ENCODE results near the gene CUEDC1. TPM values are rescaled to one million over a fixed set of nuclear protein-coding genes. Genes with fewer than 3 reads are reported as not detected.
"Not testable (repeated sequence)": the region's sequence is repeated elsewhere in the genome, so short reads cannot be mapped to it uniquely, and the experiment has no call there.

Gene CUEDC1
- polyA plus RNA-seq, 4 donors = 1.6 to 14.9 (median 6.1) TPM

DNA sequence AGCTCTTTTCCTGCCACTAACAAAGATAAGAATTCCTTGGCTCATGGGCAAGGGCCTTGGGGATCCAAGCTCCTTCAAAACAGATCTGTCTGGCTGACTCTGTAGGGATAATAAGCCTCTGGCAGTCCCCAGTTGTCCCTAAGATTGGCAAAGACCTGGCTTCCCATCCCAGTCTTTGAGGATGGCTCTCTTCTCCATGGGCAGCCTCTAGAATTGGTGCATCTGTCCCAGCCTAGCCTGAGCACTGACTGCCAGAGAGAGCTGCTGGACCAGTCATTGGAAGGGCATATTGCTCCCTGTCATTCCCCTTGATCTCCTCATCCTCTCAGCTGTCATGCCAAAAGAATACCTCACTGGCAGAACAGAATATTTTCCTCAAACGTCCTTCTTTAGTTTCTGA, 13.2 kb upstream of the CUEDC1 start:
- H3K27ac ChIP-seq (ENCODE audit: low read depth in 1 of 3, low read length in 2 of 3) = no peak overlapping the region
- H3K36me3 ChIP-seq (ENCODE audit: control insufficient read depth in 3 of 3, insufficient read depth in 2 of 3, low read depth in 1 of 3, low read length in 3 of 3) = peaks cover 0 to 9% (median 4%) of the 10 kb centered on the region in 3 donors
- H3K27me3 ChIP-seq (ENCODE audit: control insufficient read depth in 3 of 3, insufficient read depth in 3 of 3, low read length in 3 of 3) = no peaks in the 10 kb centered on the region
- H3K4me3 ChIP-seq (ENCODE audit: low read depth in 1 of 3, low read length in 3 of 3) = no peak overlapping the region
- FAIRE-seq (no peak), DNase-seq (no peak)
- no peaks in the 10 kb centered on the region for H3K4me1 ChIP-seq (ENCODE audit: control insufficient read depth in 3 of 3, insufficient read depth in 2 of 3, low read depth in 1 of 3, low read length in 2 of 3)
- WGBS, 3 donors = 38 to 55% (median 51%) methylated on average over 1 of the region's 1 CpG
- no peaks in the 10 kb centered on the region for H3K9me3 ChIP-seq (ENCODE audit: control insufficient read depth in 2 of 2, insufficient read depth in 1 of 2, low read depth in 1 of 2, low read length in 1 of 2)

GRCh38 chr17:57966875-57967274, 11.7 kb upstream of the CUEDC1 start:
- FAIRE-seq (no peak), DNase-seq (no peak)
- Histone ChIP-seq H3K36me3 (ENCODE audit: control insufficient read depth in 3 of 3, insufficient read depth in 2 of 3, low read depth in 1 of 3, low read length in 3 of 3) (peaks cover 0 to 5% (median 0%) of the 10 kb centered on the region in 3 donors), H3K9me3 (ENCODE audit: control insufficient read depth in 2 of 2, insufficient read depth in 1 of 2, low read depth in 1 of 2, low read length in 1 of 2) (no peaks in the 10 kb centered on the region), H3K4me3 (ENCODE audit: low read depth in 1 of 3, low read length in 3 of 3) (no peak overlapping the region), H3K4me1 (ENCODE audit: control insufficient read depth in 3 of 3, insufficient read depth in 2 of 3, low read depth in 1 of 3, low read length in 2 of 3) (no peaks in the 10 kb centered on the region), H3K27me3 (ENCODE audit: control insufficient read depth in 3 of 3, insufficient read depth in 3 of 3, low read length in 3 of 3) (no peaks in the 10 kb centered on the region), H3K27ac (ENCODE audit: low read depth in 1 of 3, low read length in 2 of 3) (no peak overlapping the region)
- WGBS, 3 donors = 86 to 89% (median 87%) methylated on average over 5 of the region's 5 CpGs

DNA sequence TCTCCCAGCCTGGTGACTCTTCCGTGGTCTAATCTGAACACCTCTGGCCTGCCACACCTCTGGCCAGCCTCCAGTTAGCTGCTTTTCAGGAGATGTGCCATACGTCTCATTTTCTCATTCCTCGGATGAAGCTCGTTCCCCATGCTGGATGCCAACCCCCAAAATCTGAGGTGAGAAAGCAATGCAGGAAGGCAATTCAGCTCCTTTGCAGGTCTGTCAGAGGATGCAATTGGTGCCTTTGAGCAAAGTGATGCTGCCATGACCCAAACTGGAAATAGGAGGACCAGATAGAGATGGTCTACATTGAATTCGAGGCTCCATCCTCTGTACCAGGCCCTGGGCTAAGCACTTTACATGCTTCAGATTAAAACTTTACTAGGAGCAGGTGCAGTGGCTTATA, 11.0 kb upstream of the CUEDC1 start:
- 86 to 93% (median 91%) methylated on average over 5 of the region's 5 CpGs for WGBS, 3 donors
- Histone ChIP-seq H3K4me1 (ENCODE audit: control insufficient read depth in 3 of 3, insufficient read depth in 2 of 3, low read depth in 1 of 3, low read length in 2 of 3) (no peaks in the 10 kb centered on the region), H3K27ac (ENCODE audit: low read depth in 1 of 3, low read length in 2 of 3) (no peak overlapping the region), H3K9me3 (ENCODE audit: control insufficient read depth in 2 of 2, insufficient read depth in 1 of 2, low read depth in 1 of 2, low read length in 1 of 2) (no peaks in the 10 kb centered on the region), H3K36me3 (ENCODE audit: control insufficient read depth in 3 of 3, insufficient read depth in 2 of 3, low read depth in 1 of 3, low read length in 3 of 3) (no peaks in the 10 kb centered on the region), H3K27me3 (ENCODE audit: control insufficient read depth in 3 of 3, insufficient read depth in 3 of 3, low read length in 3 of 3) (no peaks in the 10 kb centered on the region), H3K4me3 (ENCODE audit: low read depth in 1 of 3, low read length in 3 of 3) (no peak overlapping the region)
- FAIRE-seq = no peak
- no peak for DNase-seq

DNA sequence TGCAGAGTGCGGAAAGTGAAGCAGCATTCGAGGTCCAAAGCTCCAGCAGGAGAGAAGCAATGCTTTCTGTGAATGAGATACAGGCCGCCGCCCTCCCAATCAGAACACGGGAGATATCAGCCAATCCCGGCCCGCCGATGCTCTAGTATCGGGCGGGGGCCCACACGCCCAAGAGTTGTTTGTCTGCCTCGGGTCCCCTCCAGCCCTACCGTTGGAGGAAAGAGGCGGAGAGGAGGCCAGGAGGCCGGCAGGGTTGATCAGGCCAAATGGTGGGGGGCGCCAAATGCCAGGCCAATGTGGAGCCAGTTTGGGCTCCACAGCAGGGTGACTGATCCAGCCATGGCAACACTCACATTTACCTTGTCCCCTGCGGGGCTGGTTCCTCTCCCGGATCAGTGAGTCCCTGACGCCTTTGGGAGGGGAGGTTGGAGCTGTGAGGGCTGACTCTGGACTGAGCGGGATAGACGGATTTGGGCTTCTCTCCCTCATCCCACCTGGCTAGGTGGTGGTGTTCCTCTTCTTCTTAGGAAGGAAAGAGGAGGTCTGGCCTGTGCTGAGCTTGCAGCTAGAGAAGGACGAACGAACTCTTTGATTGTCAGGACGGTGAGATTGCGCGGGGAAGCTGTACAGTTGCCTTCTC, 10.4 kb upstream of the CUEDC1 start:
- Histone ChIP-seq H3K36me3 (ENCODE audit: control insufficient read depth in 3 of 3, insufficient read depth in 2 of 3, low read depth in 1 of 3, low read length in 3 of 3) (no peaks in the 10 kb centered on the region), H3K4me1 (ENCODE audit: control insufficient read depth in 3 of 3, insufficient read depth in 2 of 3, low read depth in 1 of 3, low read length in 2 of 3) (no peaks in the 10 kb centered on the region), H3K4me3 (ENCODE audit: low read depth in 1 of 3, low read length in 3 of 3) (no peak overlapping the region), H3K9me3 (ENCODE audit: control insufficient read depth in 2 of 2, insufficient read depth in 1 of 2, low read depth in 1 of 2, low read length in 1 of 2) (no peaks in the 10 kb centered on the region), H3K27ac (ENCODE audit: low read depth in 1 of 3, low read length in 2 of 3) (no peak overlapping the region), H3K27me3 (ENCODE audit: control insufficient read depth in 3 of 3, insufficient read depth in 3 of 3, low read length in 3 of 3) (no peaks in the 10 kb centered on the region)
- DNase-seq (no peak), FAIRE-seq (no peak)
- WGBS, 3 donors = 86 to 88% (median 87%) methylated on average over 23 to 26 of the region's 26 CpGs

DNA sequence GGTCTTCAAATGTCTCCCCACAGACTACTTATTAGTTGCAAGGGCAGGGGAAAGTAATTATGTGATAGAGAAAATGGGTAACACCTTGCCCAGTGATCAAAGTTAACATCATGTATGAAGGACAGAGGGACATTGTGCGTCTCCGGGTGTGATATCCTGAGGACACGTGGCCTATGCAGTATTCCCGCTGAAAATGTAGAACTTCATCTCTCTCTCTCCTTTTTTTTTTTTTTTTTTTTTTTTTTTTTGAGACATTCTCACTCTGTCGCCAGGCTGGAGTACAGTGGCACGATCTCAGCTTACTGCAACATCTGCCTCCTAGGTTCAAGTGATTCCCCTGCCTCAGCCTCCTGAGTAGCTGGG, 7.9 kb upstream of the CUEDC1 start:
- no peak for DNase-seq
- no peaks in the 10 kb centered on the region for H3K9me3 ChIP-seq (ENCODE audit: control insufficient read depth in 2 of 2, insufficient read depth in 1 of 2, low read depth in 1 of 2, low read length in 1 of 2)
- no peaks in the 10 kb centered on the region for H3K36me3 ChIP-seq (ENCODE audit: control insufficient read depth in 3 of 3, insufficient read depth in 2 of 3, low read depth in 1 of 3, low read length in 3 of 3)
- 93 to 94% (median 94%) methylated on average over 6 of the region's 6 CpGs for WGBS, 3 donors
- no peak overlapping the region for H3K4me3 ChIP-seq (ENCODE audit: low read depth in 1 of 3, low read length in 3 of 3)
- H3K27me3 ChIP-seq (ENCODE audit: control insufficient read depth in 3 of 3, insufficient read depth in 3 of 3, low read length in 3 of 3) = no peaks in the 10 kb centered on the region
- no peak for FAIRE-seq
- no peak overlapping the region for H3K27ac ChIP-seq (ENCODE audit: low read depth in 1 of 3, low read length in 2 of 3)
- no peaks in the 10 kb centered on the region for H3K4me1 ChIP-seq (ENCODE audit: control insufficient read depth in 3 of 3, insufficient read depth in 2 of 3, low read depth in 1 of 3, low read length in 2 of 3)

DNA sequence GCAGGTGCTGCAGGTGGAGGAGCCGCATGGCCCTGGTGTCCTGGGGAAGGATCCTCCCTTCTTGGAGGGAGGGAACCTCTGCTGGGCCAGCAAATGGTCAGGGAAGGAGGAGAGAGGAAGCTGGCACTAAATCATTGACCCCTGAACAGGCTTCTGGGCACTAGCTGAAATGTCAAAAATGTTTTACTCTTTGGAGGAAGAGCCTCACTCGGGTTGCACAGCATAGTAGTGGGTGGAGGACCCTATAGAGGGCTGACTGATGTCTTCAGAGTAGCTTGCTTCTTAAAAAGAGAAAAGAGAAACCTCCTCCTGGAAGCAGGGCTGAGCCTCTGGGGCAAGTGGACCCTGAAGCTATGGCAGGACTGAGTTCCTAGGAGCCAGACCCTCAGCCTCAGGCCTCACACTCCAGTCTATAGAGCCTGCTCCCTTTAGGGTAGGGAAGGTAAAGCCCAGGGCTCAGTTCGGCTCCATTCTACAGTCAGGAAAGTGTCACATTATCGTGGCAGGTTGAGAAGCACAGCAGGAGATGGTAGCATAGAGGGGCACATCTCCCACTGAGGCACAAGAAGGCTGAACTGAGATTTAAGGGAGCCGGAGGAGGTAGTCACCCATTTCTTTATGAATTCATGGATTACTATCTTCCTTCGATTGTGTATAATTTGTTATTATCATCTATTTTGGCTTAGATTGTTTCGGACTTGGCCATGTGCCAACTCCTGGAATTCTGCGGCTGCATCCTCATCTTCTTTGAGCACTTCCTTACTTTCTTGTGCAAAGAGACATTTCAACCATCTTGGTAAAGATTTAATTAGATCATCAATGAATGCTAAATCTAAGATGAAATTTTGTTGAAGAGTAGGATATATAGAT, 7.3 kb upstream of the CUEDC1 start:
- Histone ChIP-seq H3K36me3 (ENCODE audit: control insufficient read depth in 3 of 3, insufficient read depth in 2 of 3, low read depth in 1 of 3, low read length in 3 of 3) (no peaks in the 10 kb centered on the region), H3K27me3 (ENCODE audit: control insufficient read depth in 3 of 3, insufficient read depth in 3 of 3, low read length in 3 of 3) (no peaks in the 10 kb centered on the region), H3K27ac (ENCODE audit: low read depth in 1 of 3, low read length in 2 of 3) (no peak overlapping the region), H3K4me3 (ENCODE audit: low read depth in 1 of 3, low read length in 3 of 3) (no peak overlapping the region), H3K4me1 (ENCODE audit: control insufficient read depth in 3 of 3, insufficient read depth in 2 of 3, low read depth in 1 of 3, low read length in 2 of 3) (no peaks in the 10 kb centered on the region), H3K9me3 (ENCODE audit: control insufficient read depth in 2 of 2, insufficient read depth in 1 of 2, low read depth in 1 of 2, low read length in 1 of 2) (no peaks in the 10 kb centered on the region)
- no peak for DNase-seq
- WGBS, 3 donors = 72 to 77% (median 73%) methylated on average over 8 of the region's 8 CpGs
- no peak for FAIRE-seq

DNA sequence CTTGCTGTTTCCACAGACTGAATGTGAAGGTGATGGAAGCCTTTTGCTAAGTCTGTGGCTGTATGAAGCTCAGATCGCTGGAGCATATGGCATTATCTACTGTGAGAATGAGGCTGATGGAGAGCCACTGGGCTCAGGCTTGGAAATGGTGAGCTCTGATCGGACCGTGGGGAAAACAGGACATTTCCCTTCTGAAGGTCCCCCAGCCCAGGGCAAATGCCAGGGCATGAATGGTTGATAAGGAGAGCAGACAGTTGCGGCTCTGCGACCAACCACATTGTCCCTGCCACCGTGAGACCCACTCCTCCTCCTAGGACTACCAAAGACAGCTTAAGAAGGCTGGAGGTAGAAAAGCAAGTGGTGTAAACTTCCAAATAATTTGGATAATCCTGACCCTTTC, 4.7 kb upstream of the CUEDC1 start:
- peaks cover 0 to 10% (median 0%) of the 10 kb centered on the region in 3 donors for H3K27me3 ChIP-seq (ENCODE audit: control insufficient read depth in 3 of 3, insufficient read depth in 3 of 3, low read length in 3 of 3)
- H3K9me3 ChIP-seq (ENCODE audit: control insufficient read depth in 2 of 2, insufficient read depth in 1 of 2, low read depth in 1 of 2, low read length in 1 of 2) = no peaks in the 10 kb centered on the region
- no peaks in the 10 kb centered on the region for H3K36me3 ChIP-seq (ENCODE audit: control insufficient read depth in 3 of 3, insufficient read depth in 2 of 3, low read depth in 1 of 3, low read length in 3 of 3)
- H3K4me1 ChIP-seq (ENCODE audit: control insufficient read depth in 3 of 3, insufficient read depth in 2 of 3, low read depth in 1 of 3, low read length in 2 of 3) = peaks cover 0 to 13% (median 6%) of the 10 kb centered on the region in 3 donors
- FAIRE-seq (no peak), DNase-seq (no peak)
- H3K4me3 ChIP-seq (ENCODE audit: low read depth in 1 of 3, low read length in 3 of 3) = no peak overlapping the region
- WGBS, 3 donors = 90 to 92% (median 91%) methylated on average over 6 of the region's 6 CpGs
- no peak overlapping the region for H3K27ac ChIP-seq (ENCODE audit: low read depth in 1 of 3, low read length in 2 of 3)

DNA sequence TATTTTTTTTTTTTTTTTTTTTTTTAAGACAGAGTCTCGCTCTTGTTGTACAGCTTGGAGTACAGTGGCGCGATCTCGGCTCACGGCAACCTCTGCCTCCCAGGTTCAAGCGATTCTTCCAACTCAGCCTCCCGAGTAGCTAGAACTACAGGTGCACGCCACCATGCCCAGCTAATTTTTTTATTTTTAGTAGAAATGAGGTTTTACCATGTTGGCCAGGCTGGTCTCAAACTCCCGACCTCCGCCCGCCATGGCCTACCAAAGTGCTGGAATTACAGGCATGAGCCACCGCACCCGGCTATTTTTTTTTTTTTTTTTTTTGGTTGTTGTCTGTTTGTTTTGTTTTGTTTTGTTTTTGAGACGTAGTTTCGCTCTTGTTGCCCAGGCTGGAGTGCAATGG, 3.2 kb upstream of the CUEDC1 start:
- FAIRE-seq; H3K9me3 ChIP-seq (ENCODE audit: control insufficient read depth in 2 of 2, insufficient read depth in 1 of 2, low read depth in 1 of 2, low read length in 1 of 2); H3K36me3 ChIP-seq (ENCODE audit: control insufficient read depth in 3 of 3, insufficient read depth in 2 of 3, low read depth in 1 of 3, low read length in 3 of 3); DNase-seq; H3K4me3 ChIP-seq (ENCODE audit: low read depth in 1 of 3, low read length in 3 of 3); H3K27ac ChIP-seq (ENCODE audit: low read depth in 1 of 3, low read length in 2 of 3): not testable (repeated sequence)
- H3K4me1 ChIP-seq (ENCODE audit: control insufficient read depth in 3 of 3, insufficient read depth in 2 of 3, low read depth in 1 of 3, low read length in 2 of 3) = peaks cover 0 to 13% (median 6%) of the 10 kb centered on the region in 3 donors
- WGBS, 3 donors = 91 to 96% (median 96%) methylated on average over 11 to 15 of the region's 15 CpGs
- H3K27me3 ChIP-seq (ENCODE audit: control insufficient read depth in 3 of 3, insufficient read depth in 3 of 3, low read length in 3 of 3) = peaks cover 0 to 15% (median 0%) of the 10 kb centered on the region in 3 donors
